Measurements from ENCODE around the gene FAM174C. TPM values are rescaled to one million over a fixed set of nuclear protein-coding genes. Genes with fewer than 3 reads are reported as not detected.

FAM174C gene
- polyA plus RNA-seq, 1 of the 3 experiments (the other 2 are of a cell fraction), result 78.0 TPM

- TF ChIP-seq YY1 (IDR thresholded peaks at IDR 0.05; ENCODE audit: low read depth), result no peak
- TF ChIP-seq FOSL2 (IDR thresholded peaks at IDR 0.05; ENCODE audit: borderline replicate concordance, low read depth), result no peak
- TF ChIP-seq ZBTB33 (IDR thresholded peaks at IDR 0.05; ENCODE audit: borderline replicate concordance, low read depth), result no peak
- TF ChIP-seq NFIC (IDR thresholded peaks at IDR 0.05; ENCODE audit: borderline replicate concordance), result no peak
- no peak for TF ChIP-seq FOXM1 (IDR thresholded peaks at IDR 0.05; ENCODE audit: low read depth)
- no peak for TF ChIP-seq MXI1 (IDR thresholded peaks at IDR 0.05; ENCODE audit: low read depth, low read length)
- no peak for TF ChIP-seq PBX3 (IDR thresholded peaks at IDR 0.05)
- no peak for TF ChIP-seq EP300 (IDR thresholded peaks at IDR 0.05; ENCODE audit: borderline replicate concordance in 1 of 2, low read depth in 1 of 2, low read length in 1 of 2)
- TF ChIP-seq MEF2A (IDR thresholded peaks at IDR 0.05; ENCODE audit: borderline replicate concordance, low read depth), result no peak
- no peak for TF ChIP-seq CHD2 (IDR thresholded peaks at IDR 0.05; ENCODE audit: low read length, partially characterized antibody)
- no peak for TF ChIP-seq EZH2phosphoT487 (IDR thresholded peaks at IDR 0.05; ENCODE audit: borderline replicate concordance, low read depth)
Measured at GRCh38 chr19:1283207-1283916, 8.0 kb downstream of the FAM174C start (continued).

- Histone ChIP-seq H3K4me2 (no peak overlapping the region), H4K20me1 (ENCODE audit: insufficient read depth) (peaks cover 5% of the 10 kb centered on the region), H2AFZ (ENCODE audit: low read depth) (no peak overlapping the region), H3K36me3 (replicated peaks in 1 of 2; ENCODE audit: control insufficient read depth in 1 of 2, insufficient read depth in 2 of 2, low read length in 1 of 2) (peaks cover 0 to 13% of the 10 kb centered on the region in 2 experiments), H3K9ac (no peak overlapping the region), H3K9me2 (no peaks in the 10 kb centered on the region), H3K4me1 (ENCODE audit: control insufficient read depth in 1 of 2, insufficient read depth in 2 of 2, low read depth in 1 of 2, low read length in 1 of 2) (peaks cover 0 to 8% of the 10 kb centered on the region in 2 experiments; a peak in 1 of 4 replicates), H3K27me3 (ENCODE audit: insufficient read depth) (no peaks in the 10 kb centered on the region), H3K79me2 (ENCODE audit: insufficient read depth) (no peaks in the 10 kb centered on the region), H3K4me3 (ENCODE audit: low read depth in 2 of 2, low read length in 1 of 2) (no peak overlapping the region), H3K27ac (ENCODE audit: low read depth in 2 of 2, low read length in 1 of 2) (no peak overlapping the region), H3F3A (replicated peaks; ENCODE audit: insufficient read depth) (peaks cover 27% of the 10 kb centered on the region), H3K9me3 (no peaks in the 10 kb centered on the region)
- no peak for DNase-seq
- CTCF ChIA-PET, result interaction anchor here (0.8 to 3.2 kb wide), 8 partner anchors 14 to 161 kb away, joined by 3 to 17 read pairs (median 6); partner anchors contain the start of gene CIRBP
- WGBS (ENCODE audit: low lambda C conversion rate), result no CpG with 5 or more reads among the region's 12 CpGs
- TF ChIP-seq POLR2AphosphoS5 (IDR thresholded peaks at IDR 0.05; ENCODE audit: low read depth, low read length), result no peak
- no peak for TF ChIP-seq FOXM1 (IDR thresholded peaks at IDR 0.05; ENCODE audit: low read depth)
- no peak for TF ChIP-seq REST (IDR thresholded peaks at IDR 0.05; ENCODE audit: low read depth, low read length)
- TF ChIP-seq MAX (IDR thresholded peaks at IDR 0.05; ENCODE audit: low read depth), result no peak
- TF ChIP-seq NFIC (IDR thresholded peaks at IDR 0.05; ENCODE audit: borderline replicate concordance), result no peak
- no peak for TF ChIP-seq TCF12 (IDR thresholded peaks at IDR 0.05)
- no peak for TF ChIP-seq MXI1 (IDR thresholded peaks at IDR 0.05; ENCODE audit: low read depth, low read length)
- no peak for TF ChIP-seq ELF1 (IDR thresholded peaks at IDR 0.05)
- no peak for TF ChIP-seq YY1 (IDR thresholded peaks at IDR 0.05; ENCODE audit: low read depth)
- TF ChIP-seq FOXJ3 (CRISPR knock-in tag; IDR thresholded peaks at IDR 0.05), result no peak
- TF ChIP-seq USF2 (IDR thresholded peaks at IDR 0.05; ENCODE audit: borderline replicate concordance, low read depth, low read length), result no peak
- TF ChIP-seq JUND (IDR thresholded peaks at IDR 0.05), result no peak
- TF ChIP-seq CTCF (IDR thresholded peaks at IDR 0.05), result no peak
- POLR2A ChIA-PET, result interaction anchor here (0.9 to 2.3 kb wide), 3 partner anchors 9 to 71 kb away, joined by 3 to 9 read pairs (median 4); partner anchors contain the start of genes CIRBP and FAM174C
Measured at GRCh38 chr19:1283917-1284292, 8.6 kb downstream of the FAM174C start.

All from SK-N-SH (cell line).